IMR-90 (cell line): ENCODE measurements around the gene HACD4.

Experiments used
- CEBPB ChIP-seq: IDR thresholded peaks from 2 replicates; pipeline ENCODE4 v1.6.1; 2012; ENCODE audit warnings: low read depth, low read length, improper control_type of control experiment
- CTCF ChIP-seq: conservative IDR thresholded peaks from 2 replicates; pipeline ENCODE4 v1.5.1; 2012; ENCODE audit warnings: mild to moderate bottlenecking, low read depth, low read length, improper control_type of control experiment
- POLR2A ChIP-seq: IDR thresholded peaks from 2 replicates; pipeline ENCODE4 v1.6.1; 2012; ENCODE audit warnings: mild to moderate bottlenecking, low read depth, low read length
- SMC3 ChIP-seq: fragments of 150-350 bp; IDR thresholded peaks from 2 replicates; pipeline ENCODE4 v1.6.1; 2016; ENCODE audit warnings: low read depth, mild to moderate bottlenecking, antibody characterized with exemption, low read length, moderate library complexity
- TF ChIP-seq, protein P1 (sequence below): fragments of 150-350 bp; IDR thresholded peaks from 2 replicates; pipeline ENCODE4 v1.6.1; 2017; ENCODE audit warnings: mild to moderate bottlenecking, antibody characterized with exemption, low read length, low read depth

DNA sequence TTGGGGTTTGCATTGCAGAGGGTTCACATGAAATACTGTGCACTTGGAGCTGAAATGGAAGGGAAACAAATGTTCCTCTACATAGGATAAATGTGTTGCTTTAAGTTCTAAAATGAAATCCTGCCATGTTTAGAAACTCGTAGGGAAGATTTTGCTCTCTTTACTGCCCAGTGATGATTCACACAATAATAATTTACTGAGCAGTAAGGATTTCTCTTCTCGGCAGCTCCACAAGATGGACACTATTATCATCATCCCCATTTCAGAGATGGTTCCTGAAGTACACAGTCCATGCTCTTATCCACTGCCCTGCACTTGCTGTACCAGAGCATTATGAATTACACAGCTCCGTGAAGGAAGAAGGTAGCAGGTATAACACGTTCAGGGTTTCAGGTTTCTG, 4.1 kb downstream of the HACD4 start:
- TF ChIP-seq CTCF (no peak), POLR2A (no peak), SMC3 (no peak), CEBPB (no peak)
- TF ChIP-seq, protein P1, sequence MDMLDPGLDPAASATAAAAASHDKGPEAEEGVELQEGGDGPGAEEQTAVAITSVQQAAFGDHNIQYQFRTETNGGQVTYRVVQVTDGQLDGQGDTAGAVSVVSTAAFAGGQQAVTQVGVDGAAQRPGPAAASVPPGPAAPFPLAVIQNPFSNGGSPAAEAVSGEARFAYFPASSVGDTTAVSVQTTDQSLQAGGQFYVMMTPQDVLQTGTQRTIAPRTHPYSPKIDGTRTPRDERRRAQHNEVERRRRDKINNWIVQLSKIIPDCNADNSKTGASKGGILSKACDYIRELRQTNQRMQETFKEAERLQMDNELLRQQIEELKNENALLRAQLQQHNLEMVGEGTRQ = no peak
